OCI-LY1 (cell line): ENCODE data around the gene ZNF165.

ENCODE experiments used
- H2AFZ ChIP-seq: fragments of 200-600 bp; sonication (generic), shearing (Covaris generic); 2 replicates; pipeline ENCODE4 v1.6.0; 2014; ENCODE audit warnings: antibody characterized with exemption, mild to moderate bottlenecking, low read length
- H3F3A ChIP-seq: fragments of 200-600 bp; sonication (generic), shearing (Covaris generic); 2 replicates; pipeline ENCODE4 v1.6.0; 2014; ENCODE audit warnings: mild to moderate bottlenecking, antibody characterized with exemption, low read length, moderate library complexity; ENCODE audit not compliant: insufficient read depth
- H3K27ac ChIP-seq: fragments of 200-600 bp; sonication (generic); 2 replicates; pipeline ENCODE4 v1.5.1; 2014; ENCODE audit warnings: low read length, mixed run types, mild to moderate bottlenecking, low read depth; ENCODE audit not compliant: poor library complexity, severe bottlenecking
- H3K27me3 ChIP-seq: fragments of 200-600 bp; sonication (generic); 2 replicates; pipeline ENCODE4 v1.6.0; 2014; ENCODE audit warnings: antibody characterized with exemption, mild to moderate bottlenecking, low read length, moderate library complexity; ENCODE audit not compliant: insufficient read depth
- H3K36me3 ChIP-seq: fragments of 200-600 bp; sonication (generic); 2 replicates; pipeline ENCODE4 v1.6.1; 2014; ENCODE audit warnings: mild to moderate bottlenecking, antibody characterized with exemption, low read length, moderate library complexity, mixed read lengths; ENCODE audit not compliant: insufficient read depth
- H3K4me1 ChIP-seq: fragments of 200-600 bp; sonication (generic); 2 replicates; pipeline ENCODE4 v1.5.1; 2014; ENCODE audit warnings: mild to moderate bottlenecking, low read length, moderate library complexity; ENCODE audit not compliant: insufficient read depth, severe bottlenecking
- H3K4me2 ChIP-seq: fragments of 200-600 bp; sonication (generic), shearing (Covaris generic); 2 replicates; pipeline ENCODE4 v1.6.1; 2014; ENCODE audit warnings: low read length
- H3K4me3 ChIP-seq: fragments of 200-600 bp; sonication (generic); 2 replicates; pipeline ENCODE4 v1.5.1; 2014; ENCODE audit warnings: low read length, low read depth, mild to moderate bottlenecking, mixed read lengths; ENCODE audit not compliant: poor library complexity, severe bottlenecking
- H3K79me2 ChIP-seq: fragments of 200-600 bp; shearing (Covaris generic); 2 replicates; pipeline ENCODE4 v1.6.1; 2016; ENCODE audit warnings: mixed run types, low read length, mixed read lengths; ENCODE audit not compliant: insufficient read depth
- H3K9ac ChIP-seq: fragments of 200-600 bp; sonication (generic), shearing (Covaris generic); 2 replicates; pipeline ENCODE4 v1.6.1; 2014; ENCODE audit warnings: mild to moderate bottlenecking, low read length, mixed read lengths
- H3K9me2 ChIP-seq: fragments of 200-600 bp; sonication (generic), shearing (Covaris generic); 2 replicates; pipeline ENCODE4 v1.6.1; 2014; ENCODE audit warnings: low read depth, mild to moderate bottlenecking, low read length, mixed read lengths
- H3K9me3 ChIP-seq: fragments of 200-600 bp; shearing (Covaris generic); 2 replicates; pipeline ENCODE4 v1.6.1; 2014; ENCODE audit warnings: low read length, mixed read lengths
- H4K20me1 ChIP-seq: fragments of 200-600 bp; sonication (generic), shearing (Covaris generic); 2 replicates; pipeline ENCODE4 v1.6.0; 2016; ENCODE audit warnings: mild to moderate bottlenecking, low read length; ENCODE audit not compliant: insufficient read depth
- EZH2 ChIP-seq: fragments of 200-600 bp; sonication (generic), shearing (Covaris generic); IDR thresholded peaks from 2 replicates; pipeline ENCODE4 v1.8.0; 2017; ENCODE audit warnings: borderline replicate concordance, mixed run types, mild to moderate bottlenecking, antibody characterized with exemption, low read length, moderate library complexity, mixed read lengths
- TF ChIP-seq, protein P1 (sequence below): fragments of 200-600 bp; sonication (generic), shearing (Covaris generic); IDR thresholded peaks from 2 replicates; pipeline ENCODE4 v1.5.1; 2017; ENCODE audit warnings: mild to moderate bottlenecking, antibody characterized with exemption, low read length, moderate library complexity, mixed read lengths

ZNF165 gene

DNA sequence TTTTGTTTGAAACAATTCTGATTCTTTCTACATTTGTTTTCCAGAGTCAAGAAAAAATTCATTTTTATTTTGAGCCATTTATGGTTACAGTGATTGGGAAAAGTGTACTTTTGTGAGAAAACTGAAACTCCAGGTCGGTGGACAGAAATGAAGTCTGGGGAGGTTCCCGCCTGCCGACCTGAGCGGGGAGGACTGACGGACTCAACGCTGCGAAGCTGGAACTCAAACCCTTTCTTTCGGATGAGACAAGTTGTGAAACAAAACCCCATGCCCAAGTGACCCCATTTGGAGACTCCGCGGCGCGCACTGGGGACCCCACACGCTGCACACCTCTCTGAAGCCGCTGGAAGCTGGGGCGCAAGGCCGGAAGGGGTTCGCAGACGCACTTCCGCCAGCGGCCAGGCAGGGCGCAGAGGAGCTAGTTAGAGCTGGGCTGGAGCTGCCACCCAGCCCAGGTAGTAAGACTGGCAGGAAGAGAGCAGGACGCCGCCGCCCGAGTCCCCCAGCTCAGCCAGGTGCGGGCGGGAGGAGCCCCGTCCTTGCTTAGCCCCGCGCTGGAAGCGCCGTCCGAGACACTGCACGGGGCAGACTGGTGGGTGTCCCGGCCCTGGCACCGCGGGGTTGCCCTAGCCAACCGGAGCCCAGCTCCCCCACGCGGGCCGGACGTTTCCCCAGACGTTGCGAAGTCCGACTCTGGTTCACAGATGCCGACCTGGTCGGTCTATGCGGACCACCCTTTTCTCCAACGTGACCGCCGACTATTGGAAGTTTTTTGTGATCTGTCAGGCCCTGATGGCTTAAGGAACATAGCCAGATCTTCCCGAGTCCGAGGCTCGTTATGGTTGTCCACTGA is 24.2 kb downstream of the ZNF165 start:
- Histone ChIP-seq H4K20me1 (no peaks in the 10 kb centered on the region), H3K9me3 (no peaks in the 10 kb centered on the region; the same call in 1 of the 2 replicates), H3K79me2 (no peaks in the 10 kb centered on the region), H3K27ac (peak overlapping the region; percentile 57), H2AFZ (peak overlapping the region; percentile 73), H3K27me3 (no peaks in the 10 kb centered on the region), H3K4me2 (peak overlapping the region; percentile 79), H3K4me3 (peak overlapping the region; percentile 77), H3K4me1 (peaks cover 14% of the 10 kb centered on the region), H3K9me2 (no peaks in the 10 kb centered on the region), H3F3A (no peaks in the 10 kb centered on the region), H3K36me3 (no peaks in the 10 kb centered on the region), H3K9ac (peak overlapping the region; percentile 83)
- no peak for TF ChIP-seq EZH2
- TF ChIP-seq, protein P1, sequence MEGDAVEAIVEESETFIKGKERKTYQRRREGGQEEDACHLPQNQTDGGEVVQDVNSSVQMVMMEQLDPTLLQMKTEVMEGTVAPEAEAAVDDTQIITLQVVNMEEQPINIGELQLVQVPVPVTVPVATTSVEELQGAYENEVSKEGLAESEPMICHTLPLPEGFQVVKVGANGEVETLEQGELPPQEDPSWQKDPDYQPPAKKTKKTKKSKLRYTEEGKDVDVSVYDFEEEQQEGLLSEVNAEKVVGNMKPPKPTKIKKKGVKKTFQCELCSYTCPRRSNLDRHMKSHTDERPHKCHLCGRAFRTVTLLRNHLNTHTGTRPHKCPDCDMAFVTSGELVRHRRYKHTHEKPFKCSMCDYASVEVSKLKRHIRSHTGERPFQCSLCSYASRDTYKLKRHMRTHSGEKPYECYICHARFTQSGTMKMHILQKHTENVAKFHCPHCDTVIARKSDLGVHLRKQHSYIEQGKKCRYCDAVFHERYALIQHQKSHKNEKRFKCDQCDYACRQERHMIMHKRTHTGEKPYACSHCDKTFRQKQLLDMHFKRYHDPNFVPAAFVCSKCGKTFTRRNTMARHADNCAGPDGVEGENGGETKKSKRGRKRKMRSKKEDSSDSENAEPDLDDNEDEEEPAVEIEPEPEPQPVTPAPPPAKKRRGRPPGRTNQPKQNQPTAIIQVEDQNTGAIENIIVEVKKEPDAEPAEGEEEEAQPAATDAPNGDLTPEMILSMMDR, result peak; percentile 53

DNA sequence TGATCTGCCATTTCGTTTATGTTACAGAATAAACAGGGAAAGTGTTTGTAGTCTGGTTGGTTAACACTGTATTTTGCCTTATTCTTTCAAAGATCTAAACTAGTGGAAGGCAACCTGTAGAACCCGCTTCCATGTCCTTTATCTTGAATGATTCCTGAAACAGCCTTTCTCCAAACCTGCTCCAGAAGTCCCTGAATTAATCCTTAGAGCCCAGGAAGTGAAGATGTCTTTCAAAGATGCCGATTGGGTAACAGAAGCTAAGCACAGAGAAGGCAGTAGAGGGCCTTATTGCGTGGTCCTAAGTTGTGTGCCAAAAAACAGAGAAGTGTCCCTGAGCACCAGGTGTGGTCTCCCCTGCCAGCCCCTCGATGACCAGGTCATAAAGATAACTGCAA is 24.9 kb downstream of the ZNF165 start:
- TF ChIP-seq EZH2, result no peak
- TF ChIP-seq, protein P1, result 0 out of 2 replicates have a peak, but pooled peaks have one; percentile 22
- Histone ChIP-seq H3K27me3 (no peaks in the 10 kb centered on the region), H3K9ac (peak overlapping the region; percentile 83), H3K27ac (peak overlapping the region; percentile 57), H3K4me2 (peak overlapping the region; percentile 79), H3K9me3 (no peaks in the 10 kb centered on the region; the same call in 1 of the 2 replicates), H2AFZ (peak overlapping the region; percentile 29; the same call in 1 of the 2 replicates), H3K36me3 (no peaks in the 10 kb centered on the region), H3F3A (no peaks in the 10 kb centered on the region), H3K4me1 (peaks cover 14% of the 10 kb centered on the region), H4K20me1 (no peaks in the 10 kb centered on the region), H3K9me2 (no peaks in the 10 kb centered on the region), H3K79me2 (no peaks in the 10 kb centered on the region), H3K4me3 (peak overlapping the region; percentile 77)

DNA sequence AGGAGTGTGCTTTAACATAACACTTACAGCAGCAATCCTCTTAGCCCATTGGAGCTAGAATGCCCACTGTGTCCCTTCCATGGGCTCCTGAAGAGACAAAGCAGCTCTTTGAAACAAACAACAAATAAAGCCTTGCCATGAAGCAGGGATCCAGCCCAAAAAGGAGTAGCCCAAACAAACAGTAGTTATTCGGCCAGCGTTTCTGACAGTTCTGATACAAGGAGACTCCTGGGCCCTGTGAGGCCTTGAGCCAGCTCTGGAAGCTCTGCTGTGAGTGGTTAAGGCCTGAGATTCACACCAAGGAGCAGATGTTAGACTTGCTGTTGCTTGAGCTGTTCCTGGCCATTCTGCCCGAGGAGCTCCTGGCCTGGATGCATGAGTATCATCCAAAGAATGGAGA is 27.1 kb downstream of the ZNF165 start:
- Histone ChIP-seq H3K36me3 (no peaks in the 10 kb centered on the region), H3K4me1 (peaks cover 14% of the 10 kb centered on the region), H3K9ac (no peak overlapping the region), H3K4me3 (no peak overlapping the region), H3K9me2 (no peaks in the 10 kb centered on the region), H3K9me3 (no peaks in the 10 kb centered on the region; the same call in 1 of the 2 replicates), H4K20me1 (no peaks in the 10 kb centered on the region), H3K79me2 (no peaks in the 10 kb centered on the region), H2AFZ (no peak overlapping the region), H3K4me2 (no peak overlapping the region), H3K27ac (no peak overlapping the region), H3F3A (no peaks in the 10 kb centered on the region), H3K27me3 (no peaks in the 10 kb centered on the region)
- TF ChIP-seq EZH2, result no peak
- TF ChIP-seq, protein P1, result no peak
